DLD1 (cell line): ENCODE results near the gene VCL.
"Not testable (repeated sequence)": the region's sequence is repeated elsewhere in the genome, so short reads cannot be mapped to it uniquely, and the experiment has no call there.

Source experiments
- in situ Hi-C: cut with HindIII; loops from 2 replicates; pipeline ENCODE4 v1.10.0; 2017; ENCODE audit warnings: low sequenced_read_pairs

The VCL gene

GRCh38 chr10:74000892-74001669 is 3.2 kb downstream of the VCL start:
- in situ Hi-C loops, result no loop called here

GRCh38 chr10:74006269-74006668 is 8.4 kb downstream of the VCL start:
- in situ Hi-C loops, result no loop called here

DNA sequence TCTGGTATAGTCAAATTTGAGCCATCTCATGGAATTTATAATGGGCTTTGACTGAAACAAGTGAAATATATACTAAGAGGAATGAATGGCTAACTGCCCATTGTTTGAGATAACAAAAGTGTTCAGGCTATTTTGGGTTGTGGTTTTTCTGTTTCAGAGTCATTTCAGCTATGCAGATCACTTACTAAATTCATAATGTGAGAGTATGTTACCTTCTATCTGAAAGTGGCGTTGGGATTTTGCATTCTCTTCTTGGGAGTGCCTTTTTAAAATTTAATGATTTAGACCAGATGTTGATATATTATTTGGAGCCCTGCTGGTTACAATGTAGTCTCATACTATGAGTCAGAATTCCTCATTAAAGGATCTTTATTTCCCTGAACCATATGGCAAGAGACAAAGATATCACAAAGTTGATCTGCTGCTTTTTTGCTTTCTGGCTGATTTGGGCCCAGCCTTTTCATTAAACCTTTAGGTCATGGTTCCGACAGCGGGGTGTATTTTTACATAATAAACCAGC is 10.4 kb downstream of the VCL start:
- in situ Hi-C loops, result no loop called here

GRCh38 chr10:74011017-74011416 is 13.1 kb downstream of the VCL start:
- in situ Hi-C loops, result loop anchor here (5.0 to 10.0 kb wide), 2 partner anchors 44 to 94 kb away; no protein-coding TSS in a partner anchor

GRCh38 chr10:74011770-74012169 is 13.9 kb downstream of the VCL start:
- in situ Hi-C loops, result loop anchor here (5.0 to 10.0 kb wide), 2 partner anchors 44 to 93 kb away; no protein-coding TSS in a partner anchor

- in situ Hi-C loops, result loop anchor here (5.0 to 10.0 kb wide), 2 partner anchors 45 to 92 kb away; no protein-coding TSS in a partner anchor
These were observed 14.6 kb downstream of the VCL start for GRCh38 chr10:74012480-74012879.

DNA sequence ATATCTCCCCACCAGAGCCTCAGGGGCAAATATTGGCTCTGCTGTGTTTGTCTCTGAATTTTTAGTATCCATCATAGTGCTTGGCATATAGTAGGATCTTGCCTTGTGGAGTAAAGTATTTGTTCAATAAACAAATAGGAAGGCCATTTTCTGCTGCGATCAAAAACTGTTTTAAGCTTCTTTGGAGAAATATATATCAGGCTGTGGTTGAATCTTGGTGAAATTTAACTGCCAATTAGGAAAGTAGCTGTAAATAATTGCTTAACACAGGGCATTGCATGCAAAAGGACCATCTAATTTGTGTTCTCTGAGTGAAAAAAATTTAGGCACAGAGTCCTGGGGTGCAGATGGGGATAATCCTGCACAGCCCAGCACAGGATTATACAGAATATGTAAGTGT is 15.1 kb downstream of the VCL start:
- in situ Hi-C loops, result loop anchor here (5.0 to 10.0 kb wide), 2 partner anchors 46 to 92 kb away; no protein-coding TSS in a partner anchor

GRCh38 chr10:74014574-74014973 is 16.7 kb downstream of the VCL start:
- in situ Hi-C loops, result loop anchor here (5.0 to 10.0 kb wide), 2 partner anchors 47 to 90 kb away; no protein-coding TSS in a partner anchor

DNA sequence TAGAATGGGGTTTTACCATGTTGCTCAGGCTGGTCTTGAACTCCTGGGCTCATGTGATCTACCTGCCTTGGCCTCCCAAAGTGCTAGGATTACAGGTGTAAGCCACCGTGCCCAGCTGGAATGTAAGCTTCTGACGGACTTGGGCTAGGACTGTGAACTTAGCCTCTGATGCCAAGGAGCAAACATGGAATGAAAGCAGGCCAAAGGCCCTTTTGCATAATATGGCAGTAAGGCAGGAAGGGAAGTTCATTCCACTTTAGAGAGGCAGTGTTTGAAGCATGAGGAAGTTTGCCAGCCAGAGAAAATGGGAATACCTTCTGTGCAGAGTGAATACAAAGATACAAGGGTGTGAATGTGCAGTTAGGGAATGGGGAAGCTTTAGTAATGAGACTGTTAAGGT is 20.3 kb downstream of the VCL start:
- in situ Hi-C loops, result loop anchor here (10.0 kb wide), 1 partner anchor 87 kb away; no protein-coding TSS in a partner anchor

DNA sequence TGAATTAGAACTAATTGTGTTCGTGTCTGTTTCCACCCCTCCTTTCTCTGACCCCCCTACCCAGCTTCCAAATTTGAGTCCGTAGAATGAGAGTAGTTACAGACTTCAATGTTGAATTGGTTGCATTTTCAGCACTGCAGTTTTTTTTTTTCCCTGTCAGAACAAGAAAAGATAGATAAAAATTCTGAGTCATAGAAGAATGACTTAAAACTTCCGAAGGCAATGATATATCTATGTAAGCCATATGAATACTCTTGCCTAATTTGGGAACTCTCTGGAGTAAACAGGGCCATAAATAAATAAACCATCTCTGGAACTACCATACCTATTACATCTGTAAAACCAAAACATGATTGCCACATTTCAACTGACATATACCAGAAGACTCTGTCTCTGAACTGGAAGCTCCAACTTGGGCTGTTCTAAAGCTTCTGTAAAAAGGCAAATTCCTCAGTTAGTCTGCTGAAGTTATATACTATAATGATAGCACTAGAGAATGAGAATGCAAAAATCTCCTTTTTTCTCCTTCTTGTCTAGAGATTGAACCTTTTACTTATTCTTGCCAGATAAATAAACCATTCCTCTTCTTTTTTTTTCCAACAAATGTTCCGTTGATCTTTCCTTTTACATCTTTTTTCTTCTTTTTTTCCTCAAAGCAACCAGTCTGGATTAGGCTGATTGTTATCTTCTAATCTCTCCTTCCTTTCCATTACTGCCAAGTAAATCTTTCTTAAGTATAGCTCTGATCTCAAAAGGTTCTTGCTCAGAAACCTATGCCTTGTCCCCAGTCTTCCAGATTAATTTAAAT is 23.5 kb downstream of the VCL start:
- in situ Hi-C loops, result no loop called here

- in situ Hi-C loops, result no loop called here
These were observed 25.2 kb downstream of the VCL start for GRCh38 chr10:74022926-74023629.

- in situ Hi-C loops, result no loop called here
These were observed 26.7 kb downstream of the VCL start for GRCh38 chr10:74024600-74024999.

GRCh38 chr10:74025380-74025978 is 27.6 kb downstream of the VCL start:
- in situ Hi-C loops, result no loop called here

GRCh38 chr10:74026428-74027015 is 28.6 kb downstream of the VCL start:
- in situ Hi-C loops, result no loop called here

DNA sequence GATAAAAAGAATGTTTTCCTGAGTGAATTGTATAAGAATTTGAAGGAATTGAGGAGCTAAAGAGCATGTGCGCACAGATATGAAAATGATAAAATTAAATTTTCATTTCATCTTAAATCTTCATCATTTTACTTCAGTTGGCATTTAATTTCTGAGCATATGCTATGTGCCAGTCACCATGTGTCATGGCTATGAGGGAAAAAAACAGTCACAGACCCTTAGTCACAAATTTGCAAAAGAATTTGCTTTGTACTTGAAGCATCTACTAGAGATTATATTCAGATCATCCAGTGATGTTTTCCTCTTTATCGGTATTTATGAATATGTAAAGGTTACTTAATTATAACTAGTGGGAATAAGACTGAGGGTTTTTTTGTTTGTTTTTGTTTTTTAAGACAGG is 29.8 kb downstream of the VCL start:
- in situ Hi-C loops, result no loop called here

DNA sequence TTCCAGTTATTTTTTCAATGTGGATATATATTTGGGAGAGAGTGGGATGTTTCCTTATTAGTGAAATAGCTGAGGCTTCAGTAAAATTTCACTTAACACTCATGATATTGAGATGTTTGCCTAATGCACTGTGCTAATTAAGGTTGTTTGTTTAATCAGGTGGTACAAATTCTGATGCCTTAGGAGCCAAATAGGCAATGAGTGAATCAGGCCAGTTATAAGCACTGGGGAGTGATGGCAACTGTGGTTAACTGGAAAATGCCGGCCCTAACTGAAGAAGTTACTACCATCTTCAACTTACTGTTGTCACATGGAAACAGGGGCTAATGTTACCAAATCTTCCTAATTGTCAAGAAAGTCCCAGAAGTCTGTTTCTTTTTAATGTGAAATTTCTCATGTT is 32.0 kb downstream of the VCL start:
- in situ Hi-C loops, result no loop called here

- in situ Hi-C loops, result not testable (repeated sequence)
These were observed 34.3 kb downstream of the VCL start for GRCh38 chr10:74032208-74032607.

DNA sequence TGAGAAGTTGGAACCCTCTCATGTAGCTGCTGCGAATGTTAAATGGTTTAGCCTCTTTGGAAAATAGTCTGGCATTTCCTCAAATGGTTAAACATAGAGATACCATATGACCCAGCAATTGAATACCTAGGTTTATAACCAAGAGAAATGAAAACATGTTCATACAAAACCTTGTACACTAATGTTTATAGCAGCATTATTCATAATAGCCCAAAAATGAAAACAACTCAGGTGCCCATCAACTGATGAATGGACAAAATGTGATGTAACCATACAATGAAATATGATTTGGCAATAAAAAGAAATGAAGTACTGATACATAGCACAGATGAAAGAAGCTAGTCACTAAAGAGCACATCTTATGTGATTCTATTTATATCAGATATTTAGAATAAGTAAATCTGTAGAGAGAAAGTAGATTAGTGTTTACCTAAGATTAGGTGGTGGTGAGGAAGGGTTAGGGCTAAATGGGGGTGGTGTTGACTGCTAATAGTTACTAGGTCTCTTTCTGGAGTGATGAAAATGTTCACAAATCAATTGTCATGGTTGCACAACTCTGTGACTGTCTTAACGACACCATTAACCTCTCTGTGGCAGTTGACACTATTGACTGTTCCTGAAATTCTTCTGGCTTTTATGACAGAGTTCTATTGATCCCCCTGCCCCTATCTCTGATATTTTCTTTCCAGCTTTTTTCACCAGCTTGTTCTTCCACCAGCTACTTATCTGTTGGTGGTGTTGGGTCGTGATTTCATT is 35.2 kb downstream of the VCL start:
- in situ Hi-C loops, result no loop called here

- in situ Hi-C loops, result no loop called here
These were observed 35.8 kb downstream of the VCL start for GRCh38 chr10:74033702-74034101.
